Skeletal muscle tissue (tissue), 4 donors: Measurements from ENCODE around the gene VWF. TPM values are rescaled to one million over a fixed set of nuclear protein-coding genes. Genes with fewer than 3 reads are reported as not detected.
A peak's percentile ranks its signal among the peaks of the same experiment; 100 is the strongest.

Source experiments
- H3K27ac ChIP-seq: one replicate; pipeline ENCODE4 v1.7.0; 2013; ENCODE audit warnings: mild to moderate bottlenecking, low read depth, low read length, inconsistent platforms
- H3K27me3 ChIP-seq, 3 donors: one replicate each; pipeline ENCODE4 v1.7.0; 2013; ENCODE audit warnings: low read length in 3 of 3; ENCODE audit not compliant: control insufficient read depth in 3 of 3, insufficient read depth in 3 of 3
- H3K36me3 ChIP-seq, 3 donors: one replicate each; pipeline ENCODE4 v1.7.0; 2013; ENCODE audit warnings: low read length in 3 of 3; ENCODE audit not compliant: control insufficient read depth in 3 of 3, insufficient read depth in 3 of 3
- H3K4me1 ChIP-seq, 3 donors: one replicate each; pipeline ENCODE4 v1.7.0; 2013; ENCODE audit warnings: low read length in 3 of 3, mild to moderate bottlenecking in 3 of 3; ENCODE audit not compliant: control insufficient read depth in 3 of 3, insufficient read depth in 3 of 3
- H3K4me3 ChIP-seq, 3 donors: one replicate each; pipeline ENCODE4 v1.7.0; 2013; ENCODE audit warnings: low read length in 3 of 3
- H3K9ac ChIP-seq, 3 donors: one replicate each; pipeline ENCODE4 v1.7.0; 2013; ENCODE audit warnings: low read length in 3 of 3, mild to moderate bottlenecking in 3 of 3, moderate library complexity in 2 of 3, low read depth in 1 of 3
- H3K9me3 ChIP-seq, 3 donors: one replicate each; pipeline ENCODE4 v1.7.0; 2013; ENCODE audit warnings: low read length in 3 of 3; ENCODE audit not compliant: control insufficient read depth in 3 of 3
- total RNA-seq: library from RNA; depleted of rRNA; stranded (reverse); fragments of >200 nt; gene quantifications from one replicate; pipeline ENCODE4 v1.2.3, GENCODE V29; 2014
- donor health status: Osteomylitis.

The VWF gene
- total RNA-seq: 58.5 TPM

GRCh38 chr12:6124411-6125309 is at the start of gene VWF:
Gene VWF, minus strand, starts transcription at chr12:6124670. Its CDS starts 1,474 bp downstream, at chr12:6123196.
- Histone ChIP-seq H3K4me3 (peak within 1 kb of the TSS; percentile 55 to 67 (median 57)), H3K9me3 (no peaks in the 10 kb centered on the region), H3K27me3 (peaks cover 0 to 6% (median 3%) of the 10 kb centered on the region in 3 donors), H3K36me3 (no peaks in the 10 kb centered on the region), H3K27ac (peak within 1 kb of the TSS; percentile 81), H3K4me1 (peaks cover 0 to 5% (median 3%) of the 10 kb centered on the region in 3 donors), H3K9ac (peak within 1 kb of the TSS; percentile 62 to 79 (median 76))

DNA sequence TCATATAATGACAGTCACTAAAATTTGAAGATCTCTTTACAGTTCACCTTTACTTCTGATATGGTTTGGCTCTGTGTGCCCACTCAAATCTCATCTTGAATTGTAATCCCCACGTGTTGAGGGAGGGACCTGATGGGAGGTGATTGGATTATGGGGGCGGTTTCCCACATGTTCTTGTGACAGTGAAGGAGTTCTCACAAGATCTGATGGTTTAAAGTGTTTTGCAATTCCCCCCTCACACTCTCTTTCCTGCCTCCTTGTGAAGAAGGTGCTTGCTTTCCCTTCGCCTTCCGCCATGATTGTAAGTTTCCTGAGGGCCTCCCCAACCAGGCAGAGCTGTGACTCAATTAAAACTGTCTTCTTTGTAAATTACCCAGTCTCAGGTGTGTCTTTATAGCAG is 48.4 kb upstream of the VWF start:
- no peaks in the 10 kb centered on the region for H3K9me3 ChIP-seq
- H3K27me3 ChIP-seq: no peaks in the 10 kb centered on the region
- H3K4me3 ChIP-seq: no peak overlapping the region
- H3K36me3 ChIP-seq: no peaks in the 10 kb centered on the region
- H3K9ac ChIP-seq: no peak overlapping the region
- H3K27ac ChIP-seq: peak overlapping the region; percentile 52
- peaks cover 5 to 14% (median 6%) of the 10 kb centered on the region in 3 donors for H3K4me1 ChIP-seq

- Histone ChIP-seq H3K27me3 (no peaks in the 10 kb centered on the region), H3K4me3 (no peak overlapping the region), H3K9me3 (no peaks in the 10 kb centered on the region), H3K4me1 (peaks cover 12 to 18% (median 13%) of the 10 kb centered on the region in 3 donors), H3K27ac (peak overlapping the region; percentile 52), H3K9ac (no peak overlapping the region), H3K36me3 (no peaks in the 10 kb centered on the region)
Observed at GRCh38 chr12:6172086-6172485, 47.6 kb upstream of the VWF start.

GRCh38 chr12:6171409-6172015 is 47.0 kb upstream of the VWF start:
- H3K9me3 ChIP-seq: no peaks in the 10 kb centered on the region
- H3K9ac ChIP-seq: peak overlapping the region in 1 of 3 donors; percentile 8
- peaks cover 12 to 22% (median 16%) of the 10 kb centered on the region in 3 donors for H3K4me1 ChIP-seq
- H3K4me3 ChIP-seq: no peak overlapping the region
- H3K36me3 ChIP-seq: no peaks in the 10 kb centered on the region
- no peaks in the 10 kb centered on the region for H3K27me3 ChIP-seq
- H3K27ac ChIP-seq: peak overlapping the region; percentile 52

DNA sequence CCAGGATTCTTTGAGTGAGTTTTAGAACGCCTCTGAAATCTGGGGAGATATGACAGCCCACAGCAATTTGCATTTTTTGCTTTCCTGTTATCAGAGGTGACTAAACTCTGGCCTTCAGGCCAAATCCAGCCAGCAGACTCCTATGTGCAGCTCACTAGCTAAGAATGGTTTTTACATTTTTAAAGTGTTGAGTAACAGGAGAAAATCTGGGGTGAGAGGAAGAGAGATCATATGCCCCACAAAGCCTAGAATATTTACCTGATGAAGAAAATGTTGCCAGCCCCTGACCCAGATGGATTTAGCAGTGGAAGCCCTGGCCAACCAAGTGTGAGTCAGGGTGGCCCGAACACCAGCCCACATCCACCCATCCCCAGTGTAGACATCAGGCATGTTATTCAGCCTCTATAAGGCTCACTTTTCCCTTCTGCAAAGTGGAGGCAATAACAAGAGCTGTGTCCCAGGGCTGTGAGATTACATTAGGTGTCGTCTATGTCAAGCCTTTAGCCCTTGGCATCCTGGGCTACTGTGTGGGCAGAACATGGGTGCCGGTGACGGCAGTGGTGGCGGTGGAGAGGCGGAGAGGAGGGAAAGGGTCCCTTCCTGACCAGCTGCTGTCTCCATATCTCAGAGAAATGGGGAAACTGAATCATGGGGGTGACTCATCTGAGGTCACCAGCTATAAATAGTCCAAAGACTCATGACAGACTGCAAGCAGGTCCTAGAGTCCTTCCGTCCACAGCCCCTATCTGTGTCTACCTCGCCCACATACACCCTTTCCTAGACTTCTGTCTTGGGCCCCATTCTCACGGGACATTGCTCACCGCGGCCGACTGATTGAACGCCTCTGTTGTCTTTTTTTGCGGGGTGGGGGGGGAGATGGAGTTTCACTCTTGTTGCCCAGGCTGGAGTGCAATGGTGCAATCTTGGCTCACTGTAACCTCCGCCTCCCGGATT is 43.1 kb upstream of the VWF start:
- Histone ChIP-seq H3K9ac (no peak overlapping the region), H3K4me3 (peak overlapping the region in 1 of 3 donors; percentile 45), H3K27me3 (no peaks in the 10 kb centered on the region), H3K36me3 (no peaks in the 10 kb centered on the region), H3K4me1 (peaks cover 12 to 22% (median 16%) of the 10 kb centered on the region in 3 donors), H3K27ac (peak overlapping the region; percentile 77), H3K9me3 (no peaks in the 10 kb centered on the region)

- Histone ChIP-seq H3K4me1 (peaks cover 7 to 16% (median 16%) of the 10 kb centered on the region in 3 donors), H3K9me3 (no peaks in the 10 kb centered on the region), H3K36me3 (no peaks in the 10 kb centered on the region), H3K27me3 (no peaks in the 10 kb centered on the region), H3K9ac (no peak overlapping the region), H3K4me3 (no peak overlapping the region), H3K27ac (peak overlapping the region; percentile 77)
Observed at GRCh38 chr12:6166808-6167207, 42.3 kb upstream of the VWF start.

DNA sequence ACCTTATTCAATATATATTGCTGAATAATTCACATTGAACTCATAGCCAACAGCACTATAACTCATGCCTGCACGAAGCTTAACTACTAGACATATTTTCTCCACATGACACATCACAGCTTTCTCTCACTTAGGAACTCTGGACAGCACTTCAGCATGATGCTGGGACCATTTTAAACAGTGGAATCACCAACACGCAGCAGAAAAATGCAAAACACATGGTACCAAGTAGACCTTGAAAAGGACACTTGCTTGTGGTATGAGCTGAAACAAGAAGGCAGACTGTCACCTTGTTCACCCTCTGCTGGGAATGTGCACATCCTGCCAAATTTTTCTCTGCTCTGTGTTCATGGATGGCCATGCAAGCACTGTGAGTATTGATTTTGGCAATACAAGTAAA is 40.9 kb upstream of the VWF start:
- Histone ChIP-seq H3K4me3 (no peak overlapping the region), H3K36me3 (no peaks in the 10 kb centered on the region), H3K9ac (no peak overlapping the region), H3K27ac (no peak overlapping the region), H3K9me3 (no peaks in the 10 kb centered on the region), H3K4me1 (peaks cover 13 to 20% (median 16%) of the 10 kb centered on the region in 3 donors), H3K27me3 (peaks cover 0 to 2% (median 0%) of the 10 kb centered on the region in 3 donors)

DNA sequence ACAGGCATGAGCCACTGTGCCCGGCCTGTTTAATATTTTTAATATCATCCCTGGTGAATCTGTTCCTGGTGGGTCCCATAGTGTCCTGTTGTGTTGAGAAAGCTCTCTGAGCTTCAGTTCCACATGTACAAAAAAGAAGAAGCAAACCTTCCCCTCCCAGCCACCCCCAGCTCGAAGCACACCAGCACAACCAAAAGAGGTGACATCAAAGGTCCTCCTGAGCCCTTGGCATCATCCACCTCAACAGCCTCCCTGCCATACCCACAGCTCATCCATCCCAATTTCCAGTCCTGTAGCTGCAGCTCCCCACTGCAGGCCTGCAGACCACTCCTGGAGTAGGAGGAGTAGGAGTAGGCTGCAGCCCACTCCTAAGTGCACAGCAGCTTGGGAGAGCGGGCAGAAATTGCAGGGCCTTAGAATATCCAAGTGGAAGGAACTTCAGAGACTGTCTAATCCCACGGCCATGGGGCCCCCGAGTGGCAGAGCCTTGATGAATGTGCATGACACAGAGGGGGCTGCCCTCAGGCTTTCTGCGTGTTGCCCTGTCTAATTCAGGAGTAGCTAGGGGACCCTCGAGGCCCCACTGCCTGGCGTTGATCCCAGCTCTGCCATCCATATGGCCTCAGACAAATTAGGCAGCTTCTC is 39.1 kb upstream of the VWF start:
- Histone ChIP-seq H3K9ac (no peak overlapping the region), H3K4me3 (no peak overlapping the region), H3K27me3 (peaks cover 0 to 3% (median 2%) of the 10 kb centered on the region in 3 donors), H3K9me3 (no peaks in the 10 kb centered on the region), H3K27ac (no peak overlapping the region), H3K4me1 (peaks cover 13 to 23% (median 15%) of the 10 kb centered on the region in 3 donors), H3K36me3 (no peaks in the 10 kb centered on the region)
